ENCODE measurements around the gene PGAM2.

The PGAM2 gene

DNA sequence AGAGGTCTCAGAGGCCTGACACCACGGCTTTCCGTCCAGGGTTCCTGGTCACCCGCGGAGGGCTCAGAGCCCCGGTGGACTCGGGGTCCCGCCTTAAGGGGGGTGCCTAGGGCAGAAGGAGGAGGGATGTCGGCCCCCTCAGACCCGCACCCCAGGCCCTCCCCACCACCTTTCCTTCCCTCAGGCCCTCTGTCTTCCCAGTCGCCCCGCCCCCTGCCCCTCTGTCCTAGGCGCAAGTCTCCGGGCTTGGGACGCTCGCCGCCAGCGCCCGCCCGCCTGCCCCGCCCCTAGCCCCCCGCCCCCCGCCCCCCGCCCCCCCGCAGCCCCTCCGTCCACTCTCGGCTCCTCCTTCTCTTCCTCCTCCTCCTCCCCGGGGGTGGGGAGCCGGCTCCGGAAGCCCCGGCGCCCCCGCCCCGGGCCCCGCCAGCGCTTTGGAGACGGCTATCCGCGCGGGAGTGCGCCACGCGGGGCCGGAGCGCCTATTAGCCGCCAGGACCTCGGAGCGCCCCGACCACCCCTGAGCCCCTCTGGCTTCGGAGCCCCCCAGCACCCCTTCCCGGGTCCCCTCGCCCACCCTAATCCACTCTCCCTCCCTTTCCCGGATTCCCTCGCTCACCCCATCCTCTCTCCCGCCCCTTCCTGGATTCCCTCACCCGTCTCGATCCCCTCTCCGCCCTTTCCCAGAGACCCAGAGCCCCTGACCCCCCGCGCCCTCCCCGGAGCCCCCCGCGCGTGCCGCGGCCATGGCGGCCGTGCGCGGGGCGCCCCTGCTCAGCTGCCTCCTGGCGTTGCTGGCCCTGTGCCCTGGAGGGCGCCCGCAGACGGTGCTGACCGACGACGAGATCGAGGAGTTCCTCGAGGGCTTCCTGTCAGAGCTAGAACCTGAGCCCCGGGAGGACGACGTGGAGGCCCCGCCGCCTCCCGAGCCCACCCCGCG is 38.8 kb upstream of the PGAM2 start, which contains the start of gene AEBP1:
Gene AEBP1 (plus strand): TSS at position 423 of the 937 bp plus-strand sequence. CDS start 321 bp downstream, at position 744.
- no peak for DNase-seq

DNA sequence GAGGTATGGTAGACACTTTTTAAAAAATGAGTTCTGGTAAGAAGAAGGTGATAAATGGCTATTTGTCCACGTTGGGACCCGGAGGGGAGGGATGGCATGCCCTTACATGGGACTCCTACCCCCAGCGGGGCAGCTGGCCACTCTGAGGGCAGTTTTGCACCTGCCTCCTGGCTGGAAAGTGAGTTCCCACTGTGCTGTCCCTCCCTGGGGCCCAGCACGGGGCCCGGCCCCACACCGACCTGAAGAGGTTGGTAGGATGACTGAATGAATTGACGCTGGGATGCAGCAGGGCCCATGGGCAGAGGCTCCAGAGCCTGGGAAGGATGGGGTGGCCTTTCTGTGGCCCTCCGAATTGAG is 38.2 kb upstream of the PGAM2 start:
- DNase-seq, result no peak

DNA sequence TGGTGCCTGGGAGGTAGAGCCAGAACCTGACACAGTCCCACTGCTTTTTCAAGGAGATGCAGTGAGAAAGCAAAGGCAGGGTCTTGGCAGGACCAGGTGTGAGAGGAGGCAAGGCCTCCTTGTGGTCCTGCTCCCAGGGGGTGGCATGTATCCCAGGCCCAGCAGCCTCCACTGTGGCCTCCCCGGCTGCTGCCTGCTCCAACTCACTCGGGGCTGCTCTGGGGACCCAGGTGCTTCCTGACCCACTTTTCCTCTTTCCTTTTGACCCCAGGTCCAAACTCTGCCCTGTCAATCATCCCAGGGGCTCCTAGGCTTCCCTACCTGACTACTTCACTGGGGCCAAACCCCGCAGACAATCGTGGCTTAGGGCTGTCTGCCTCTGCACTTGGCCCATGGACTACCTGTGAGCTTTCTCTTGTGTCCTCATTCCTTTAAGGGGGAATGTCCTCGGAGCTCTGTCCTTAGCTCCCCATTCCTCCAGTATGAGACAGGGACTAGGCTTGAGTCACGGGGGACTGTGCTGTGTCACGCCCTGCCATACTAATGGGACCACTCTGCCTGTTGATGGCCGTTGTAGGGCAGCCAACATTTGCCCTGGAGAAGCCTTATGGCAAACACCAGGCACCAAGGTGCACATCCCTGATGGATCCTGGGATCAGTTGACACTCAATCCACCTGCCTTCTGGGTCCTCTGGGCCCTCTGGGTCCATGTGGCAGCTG is 37.6 kb upstream of the PGAM2 start:
- no peak for DNase-seq

DNA sequence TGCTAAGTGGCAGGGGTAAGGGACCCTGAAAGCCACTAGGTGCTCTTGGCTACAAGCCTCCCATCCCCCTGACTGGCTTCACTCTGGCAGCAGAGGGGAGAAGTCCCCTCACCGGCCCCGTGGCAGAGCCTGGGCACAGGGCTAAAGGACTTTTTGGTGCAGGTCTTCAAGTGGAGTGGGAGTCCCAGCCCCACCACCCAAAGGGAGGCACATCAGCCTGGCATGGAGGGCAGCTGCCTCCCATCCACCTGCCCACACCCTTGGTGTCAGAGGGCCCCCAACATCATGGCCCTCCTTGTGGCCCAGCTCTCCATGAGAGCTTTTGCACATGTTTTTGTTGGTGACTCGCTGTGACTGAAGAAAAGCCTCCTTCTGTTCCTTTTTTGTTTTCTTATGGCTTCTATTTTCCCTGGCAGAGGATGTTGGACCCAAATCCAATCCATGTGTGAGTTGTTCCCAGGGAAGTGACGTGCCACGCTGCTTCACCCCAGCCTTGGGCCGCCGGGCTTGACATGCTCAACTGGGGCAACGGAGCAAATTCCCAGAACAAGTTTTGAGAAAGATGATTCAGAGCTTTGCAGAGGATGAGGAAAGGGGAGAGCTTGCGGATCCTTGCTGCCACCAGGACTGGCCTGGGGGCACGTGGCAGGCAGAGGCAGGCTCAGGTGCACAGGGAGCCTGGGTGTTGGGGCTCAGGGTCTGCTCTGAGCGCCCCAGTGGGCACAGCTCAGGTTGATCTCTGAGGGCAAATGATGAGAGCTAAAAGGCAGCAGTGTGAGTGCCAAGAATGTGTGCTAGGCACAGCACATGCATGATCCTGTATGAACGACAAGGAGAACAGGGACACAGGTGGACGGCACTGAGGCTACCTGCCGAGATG is 36.8 kb upstream of the PGAM2 start:
- peak in 4 of 58 donors; percentile 12 to 52 (median 48) for DNase-seq

DNA sequence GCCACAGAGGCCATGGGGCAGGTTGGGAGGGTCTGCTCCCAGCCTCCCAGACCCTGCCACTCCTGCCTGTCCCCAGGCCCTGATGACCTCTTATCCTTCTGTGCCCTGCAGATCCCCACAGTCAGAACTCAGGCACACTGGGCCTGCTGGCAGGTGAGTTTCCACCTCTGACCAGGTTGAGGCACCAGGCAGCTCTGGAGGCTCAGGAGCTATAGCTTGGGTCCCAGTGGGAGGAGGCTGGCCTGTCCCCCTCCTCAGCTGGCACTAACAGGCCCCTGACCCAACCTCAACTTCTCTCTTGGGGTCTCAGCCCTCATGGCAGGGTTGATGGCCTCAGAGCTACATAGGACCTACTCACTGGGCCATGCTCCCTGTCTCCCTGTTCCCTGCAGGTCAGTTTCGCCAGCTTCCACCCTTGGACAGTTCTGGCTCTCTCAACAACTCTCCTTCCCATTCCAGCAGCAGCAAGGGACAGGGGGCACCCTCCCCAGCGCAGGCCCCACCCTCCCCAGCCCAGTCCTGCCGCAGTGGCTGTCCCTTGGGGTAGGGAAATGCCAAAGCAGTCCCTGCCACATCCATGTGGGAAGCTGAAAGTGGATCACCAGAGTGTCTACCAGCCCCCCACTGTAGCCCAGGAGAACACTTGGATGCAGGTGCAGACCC is 36.1 kb upstream of the PGAM2 start:
- no peak for DNase-seq

DNA sequence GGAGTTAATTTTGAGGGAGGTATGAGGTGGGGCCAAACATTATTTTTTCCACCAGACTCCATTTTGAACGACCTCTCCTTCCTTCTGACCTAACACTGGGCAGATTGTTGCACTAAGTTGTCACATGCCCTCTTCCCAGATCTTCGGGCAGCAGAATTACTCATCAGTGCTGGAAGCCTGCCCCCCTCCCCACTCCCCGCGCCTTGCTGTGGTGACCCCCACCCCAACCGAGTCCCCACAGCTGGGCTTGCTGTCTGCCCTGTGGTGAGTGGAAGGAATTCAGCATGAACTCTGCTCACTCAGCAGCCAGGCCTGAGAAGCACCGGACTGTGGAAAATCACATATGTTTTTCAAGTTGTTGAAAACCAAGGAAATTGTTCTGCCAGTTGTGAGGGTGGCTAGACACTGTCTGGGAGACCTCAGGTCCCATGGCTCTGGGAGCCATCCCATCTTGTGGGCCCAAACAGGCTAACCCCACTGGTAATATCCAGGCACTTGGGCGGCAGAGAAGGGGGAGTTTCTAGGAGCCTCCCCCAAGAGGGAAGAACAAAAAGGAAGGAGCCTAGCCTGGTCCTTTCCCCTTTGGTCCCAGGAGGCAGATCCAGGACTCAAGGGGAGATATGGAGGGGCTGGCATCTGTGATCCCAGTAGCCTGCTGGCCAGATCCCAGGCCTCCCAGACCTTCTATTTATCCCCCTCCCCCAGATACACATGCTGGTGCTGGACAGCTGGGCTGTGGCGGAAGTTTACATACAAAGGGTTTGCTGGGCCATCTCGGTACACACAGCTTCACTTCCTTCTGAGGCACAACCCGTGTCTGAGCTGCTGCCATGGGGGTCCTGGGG is 35.3 kb upstream of the PGAM2 start:
- peak in 7 of 58 donors; percentile 17 to 67 (median 48) for DNase-seq

DNA sequence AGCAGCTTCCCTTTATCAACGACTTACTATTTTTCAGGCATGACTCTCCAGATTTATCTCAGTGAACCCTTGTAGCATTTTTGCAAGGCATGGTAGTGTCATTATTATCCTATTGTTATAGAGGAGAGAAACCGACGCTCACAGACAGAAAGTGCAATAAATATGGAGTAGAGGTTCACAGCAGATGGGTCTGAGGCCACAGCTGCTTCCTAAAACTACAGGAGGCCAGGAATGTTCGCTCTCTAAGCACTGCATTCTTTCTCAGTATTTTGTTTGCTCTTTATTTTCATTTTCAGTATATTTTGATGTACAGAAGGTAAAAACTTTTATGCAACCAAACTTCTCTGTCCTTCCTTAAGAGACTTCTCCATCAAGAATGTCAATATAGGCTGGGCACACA is 34.3 kb upstream of the PGAM2 start:
- no peak for DNase-seq

DNA sequence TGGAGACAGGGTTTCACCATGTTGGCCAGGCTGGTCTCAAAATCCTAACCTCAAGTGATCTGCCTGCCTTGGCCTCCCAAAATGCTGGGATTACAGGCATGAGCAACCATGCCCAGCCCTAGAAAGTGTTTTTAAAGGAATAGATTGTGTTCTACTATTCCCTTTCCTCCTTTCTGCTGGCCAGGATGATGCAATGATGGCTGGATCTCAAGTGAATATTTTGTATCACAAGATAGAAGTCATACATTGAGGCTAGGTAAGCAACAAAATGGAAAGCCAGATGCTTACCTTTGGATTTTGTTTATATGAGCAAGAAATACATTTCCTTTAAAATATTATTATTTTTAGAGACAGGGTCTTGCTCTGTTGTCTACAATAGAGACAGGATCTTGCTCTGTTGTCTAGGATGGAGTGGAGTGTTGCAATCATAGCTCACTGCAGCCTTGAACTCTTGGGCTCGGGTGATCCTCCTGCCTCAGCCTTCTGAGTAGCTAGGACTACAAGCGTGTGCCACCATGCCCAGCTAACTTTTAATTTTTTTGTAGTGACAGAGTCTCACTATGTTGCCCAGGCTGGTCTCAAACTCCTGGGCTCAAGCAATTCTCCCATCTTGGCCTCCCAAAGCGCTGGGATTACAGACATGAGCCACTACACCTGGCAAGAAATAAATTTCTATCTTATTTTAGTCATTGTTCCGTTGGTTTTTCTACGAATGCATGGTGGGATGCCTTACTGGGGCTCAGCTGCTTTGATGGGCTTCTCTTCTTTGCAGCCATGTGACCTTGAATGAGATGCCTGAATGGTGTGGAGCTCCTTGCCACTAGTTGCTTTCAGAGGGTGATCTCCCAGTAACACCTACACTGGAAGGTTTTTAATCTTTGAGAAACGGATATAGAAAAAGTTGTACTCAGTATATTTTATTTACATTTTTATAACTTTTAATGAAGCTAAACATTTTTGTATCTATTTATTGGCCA is 33.0 kb upstream of the PGAM2 start:
- no peak for DNase-seq

DNA sequence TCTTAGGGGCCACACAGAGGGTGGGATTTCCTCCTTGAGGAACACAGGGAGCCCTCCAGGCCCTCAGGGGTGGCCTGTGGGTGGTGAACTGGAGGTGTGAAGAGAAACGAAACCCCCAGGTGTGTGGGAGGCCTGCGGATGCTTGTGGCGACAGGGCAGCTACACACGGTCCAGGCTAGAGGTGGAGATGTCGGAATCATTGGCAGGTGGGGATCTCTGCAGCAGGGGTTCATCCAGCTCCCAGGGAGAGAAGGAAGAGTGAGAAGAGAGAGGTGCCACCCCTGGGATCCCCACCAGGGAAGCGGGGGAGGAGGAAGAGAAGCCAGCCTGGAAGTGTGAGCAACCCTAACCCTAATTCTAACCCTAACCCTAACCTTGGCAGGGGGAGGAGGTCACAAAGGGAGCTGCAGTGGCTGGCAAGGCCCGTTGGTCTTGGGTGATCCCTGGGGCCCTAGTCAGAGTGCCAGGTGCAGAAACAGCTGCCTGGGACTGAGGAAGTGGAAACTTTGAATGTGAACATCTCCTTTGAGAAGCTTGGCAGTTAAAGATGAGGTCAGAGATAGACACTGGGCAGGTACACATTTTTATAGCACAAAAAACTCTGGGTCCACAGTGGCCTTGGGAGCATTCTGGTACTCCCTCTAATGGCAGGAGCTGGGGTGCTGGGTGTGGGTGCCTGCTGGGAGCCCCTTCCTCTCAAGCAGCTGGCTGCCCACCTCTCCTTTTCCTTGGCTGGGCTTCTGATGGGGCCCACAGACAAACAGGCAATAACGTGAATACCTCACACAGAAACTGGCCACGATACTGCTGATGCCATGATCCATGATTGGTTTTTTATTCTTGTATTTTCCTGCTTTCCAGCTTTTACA is 31.9 kb upstream of the PGAM2 start:
- no peak for DNase-seq

DNA sequence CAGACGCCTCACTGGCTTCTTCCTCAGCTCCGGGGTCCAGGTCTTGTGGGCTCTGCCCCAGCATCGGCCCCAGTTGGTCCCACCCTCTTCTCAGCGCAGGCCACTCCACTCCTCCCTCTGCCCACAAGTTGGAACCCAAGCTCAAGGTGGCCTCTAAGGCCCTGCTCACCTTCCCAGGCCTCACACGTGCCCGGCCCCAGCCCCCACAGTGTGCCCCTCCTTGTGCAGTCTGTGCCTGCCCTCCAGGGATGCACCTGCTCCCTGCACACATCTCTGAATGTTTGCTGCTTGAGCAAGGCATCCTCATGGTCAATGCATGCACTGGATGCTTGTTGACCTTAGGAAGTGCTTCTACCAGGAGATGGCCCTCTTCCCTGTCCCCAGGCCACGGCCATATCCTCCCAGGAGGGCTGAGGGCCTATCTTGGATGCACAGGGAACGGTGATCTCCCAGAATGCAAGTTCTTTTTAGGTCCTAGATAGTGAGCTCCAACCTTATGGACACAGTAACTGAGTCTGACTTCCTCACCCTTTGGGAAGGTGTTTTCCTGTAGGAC is 31.0 kb upstream of the PGAM2 start:
- no peak for DNase-seq

DNA sequence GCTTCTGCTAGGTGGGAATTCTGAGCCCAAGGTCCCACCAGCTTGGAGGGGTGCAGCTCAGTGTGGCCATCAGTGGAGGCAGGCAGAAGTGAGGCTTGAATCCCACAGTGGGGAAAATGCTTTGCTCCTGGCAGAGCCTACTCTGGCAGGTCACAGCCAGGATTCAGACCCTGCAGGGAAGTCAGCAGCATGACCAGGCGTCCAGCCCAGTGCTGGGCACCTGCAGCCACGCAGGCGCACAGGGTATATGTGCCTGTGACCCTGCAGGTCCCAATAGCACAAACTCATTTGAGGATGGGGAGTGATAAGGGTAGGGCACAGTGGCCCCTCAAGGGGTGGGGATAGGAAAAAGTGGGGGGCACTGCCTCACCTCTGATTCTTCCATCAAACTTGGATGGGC is 30.4 kb upstream of the PGAM2 start:
- DNase-seq, result no peak

DNA sequence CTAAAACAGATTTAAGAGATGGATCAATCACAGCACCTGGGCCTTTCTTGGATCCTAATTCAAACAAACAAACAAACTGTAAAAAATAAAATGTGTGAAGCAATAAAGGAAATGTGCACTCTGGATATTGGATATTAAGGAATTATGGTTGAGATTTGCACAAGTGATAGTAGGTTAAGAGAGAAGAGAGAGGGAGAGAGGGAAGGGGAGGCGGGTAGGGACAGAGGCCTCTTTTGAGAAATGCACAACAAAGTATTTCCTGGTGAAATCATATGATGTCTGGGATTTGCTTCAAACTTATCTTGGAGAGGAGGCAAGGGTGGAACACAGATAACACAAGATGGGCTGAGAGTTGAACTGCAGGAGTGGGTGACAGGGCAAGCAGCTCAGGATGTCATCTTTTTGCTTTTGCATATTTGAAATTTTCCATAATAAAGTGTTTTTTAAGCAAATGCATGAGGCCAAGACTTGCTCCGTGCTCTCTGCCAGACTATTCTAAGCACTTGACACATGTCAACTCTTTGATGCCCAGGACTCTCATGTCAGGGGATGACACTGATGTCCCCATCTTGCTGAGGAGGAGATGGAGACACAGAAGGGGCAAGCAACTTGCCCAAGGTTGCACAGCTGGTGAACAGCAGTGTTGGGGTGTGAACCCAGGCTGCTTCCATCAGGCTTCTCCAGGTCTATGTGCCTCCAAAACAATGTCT is 29.7 kb upstream of the PGAM2 start:
- no peak for DNase-seq

DNA sequence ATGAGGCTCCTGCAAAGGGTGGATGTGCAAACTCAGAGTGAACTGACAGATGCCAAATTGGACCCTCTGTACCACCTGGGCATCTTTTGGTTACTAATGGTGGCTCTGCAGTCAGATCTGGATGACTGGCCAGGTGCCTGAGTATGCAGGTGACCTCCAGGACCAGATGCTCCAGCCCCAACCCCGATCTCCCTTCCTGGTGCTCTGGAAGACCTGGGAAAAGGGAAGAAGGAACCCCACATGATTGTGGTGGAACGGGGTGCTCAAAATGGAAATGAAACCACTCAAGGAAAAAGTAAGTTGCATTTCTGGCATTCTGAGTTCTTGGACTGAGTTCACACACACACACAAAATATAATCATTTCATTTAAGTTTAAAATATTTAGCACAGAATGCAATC is 29.0 kb upstream of the PGAM2 start:
- no peak for DNase-seq

DNA sequence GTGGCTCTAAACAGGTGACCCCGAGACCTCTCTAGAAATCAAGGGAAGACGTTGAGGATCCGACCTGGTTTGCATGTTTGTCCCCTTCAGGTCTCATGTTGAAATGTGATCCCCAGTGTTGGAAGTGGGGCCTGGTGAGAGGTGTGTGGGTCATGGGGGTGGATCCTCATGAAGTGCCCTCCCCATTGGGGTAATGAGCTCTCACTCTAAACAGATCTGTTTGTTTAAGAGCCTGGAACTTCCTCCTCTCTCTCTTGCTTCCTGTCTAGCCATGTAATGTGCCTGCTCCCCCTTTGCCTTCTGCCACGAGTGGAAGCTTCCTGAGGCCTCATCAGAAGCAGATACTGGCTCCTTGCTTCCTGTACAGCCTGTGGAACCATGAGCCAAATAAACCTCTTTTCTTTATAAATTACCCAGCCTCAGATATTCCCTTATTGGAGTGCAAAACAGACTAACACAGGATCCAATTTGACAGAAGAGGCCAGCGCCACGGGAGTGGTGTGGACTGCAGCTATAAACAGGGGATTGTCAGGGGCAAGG is 27.8 kb upstream of the PGAM2 start:
- DNase-seq, result no peak

DNA sequence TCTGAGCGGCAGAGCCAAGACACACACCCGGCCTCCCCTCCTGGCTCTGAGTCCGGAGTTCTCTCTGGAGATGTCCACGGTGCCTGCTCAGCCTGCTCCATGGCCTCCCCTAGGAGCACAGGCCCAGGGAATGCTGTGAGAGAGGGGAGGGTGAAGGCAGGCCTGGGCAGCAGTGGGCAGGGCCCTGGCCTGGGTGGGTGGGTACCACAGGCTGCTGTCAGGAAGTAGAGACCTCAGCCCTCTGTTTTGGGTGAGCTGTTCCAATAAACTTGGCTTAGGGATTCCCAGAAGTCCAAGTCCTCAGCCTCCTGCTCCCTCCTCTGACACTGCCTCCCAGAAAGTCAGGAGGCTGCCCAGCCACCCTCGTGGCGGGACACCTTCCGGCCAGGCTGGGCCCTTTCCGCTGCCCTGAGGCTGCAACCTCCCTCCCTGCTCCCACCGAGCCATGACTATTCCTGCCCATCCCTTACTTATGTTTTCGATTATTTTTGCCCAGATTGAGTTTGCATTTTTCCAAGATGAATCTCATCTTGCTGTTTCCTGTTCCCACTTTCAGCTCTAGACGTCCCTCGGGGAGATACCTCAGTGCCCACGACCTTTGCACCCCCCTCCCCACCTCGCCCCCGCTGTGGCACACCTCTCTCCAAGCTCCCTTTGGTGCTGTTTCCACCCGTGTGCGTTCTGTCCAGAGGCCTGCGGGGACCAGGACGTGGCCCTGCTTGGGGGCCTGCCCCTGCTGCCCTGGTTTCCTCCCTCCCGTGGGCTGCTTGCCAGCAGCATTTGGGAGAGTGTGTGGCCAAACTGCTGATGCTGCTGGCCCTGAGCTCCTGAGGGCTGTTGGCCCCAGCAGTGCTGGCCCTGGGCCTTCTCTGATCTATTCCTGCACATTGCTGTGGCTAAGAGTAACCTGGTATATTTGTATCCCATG is 22.8 kb upstream of the PGAM2 start:
- peak in 34 of 58 donors; percentile 9 to 71 (median 42) for DNase-seq

Measured in anterior cingulate cortex (tissue), 58 donors.